SK-N-SH (cell line): ENCODE measurements around the gene PYY. TPM values are rescaled to one million over a fixed set of nuclear protein-coding genes. Genes with fewer than 3 reads are reported as not detected.
A peak's percentile ranks its signal among the peaks of the same experiment; 100 is the strongest.

ENCODE experiments used
- CTCF ChIA-PET: fragments of 300-600, 350-600 bp; formaldehyde crosslinking; extraction: SDS; loops from one replicate; lab custom pipeline; 2021; lab: Yijun Ruan, JAX
- POLR2A ChIA-PET: fragments of 350-600 bp; sonication (Branson Sonifier 250); formaldehyde crosslinking; extraction: SDS; loops from one replicate; lab custom pipeline; 2020; ENCODE audit warnings: antibody characterized with exemption, inconsistent platforms; lab: Yijun Ruan, JAX
- DNase-seq: peaks from one replicate; pipeline ENCODE4 v3.0.0; 2012
- H2AFZ ChIP-seq: fragments of 200-600 bp; sonication (generic); 2 replicates; pipeline ENCODE4 v1.8.1; 2016; ENCODE audit warnings: antibody characterized with exemption, mild to moderate bottlenecking, low read depth
- H3F3A ChIP-seq: fragments of 200-600 bp; sonication (generic); replicated peaks from 2 replicates; pipeline ENCODE3; 2016; ENCODE audit warnings: antibody characterized with exemption, mild to moderate bottlenecking; ENCODE audit not compliant: insufficient read depth
- H3K27ac ChIP-seq, 2 experiments: fragments of 200-500 bp in 1 of 2; fragments of 200-600 bp in 1 of 2; sonication (Bioruptor generic) in 1 of 2; sonication (generic), shearing (Covaris generic) in 1 of 2; 2 replicates each; pipeline versions ENCODE4 v1.5.1 to v1.6.1; 2014 to 2016; ENCODE audit warnings: low read depth in 2 of 2, inconsistent platforms in 1 of 2, low read length in 1 of 2, mild to moderate bottlenecking in 1 of 2, mixed read lengths in 1 of 2
- H3K27me3 ChIP-seq: fragments of 200-600 bp; sonication (generic), shearing (Covaris generic); 2 replicates; pipeline ENCODE4 v1.6.1; 2016; ENCODE audit warnings: mixed run types; ENCODE audit not compliant: insufficient read depth
- H3K36me3 ChIP-seq, 2 experiments: fragments of 200-500 bp in 1 of 2; fragments of 200-600 bp in 1 of 2; sonication (Bioruptor generic) in 1 of 2; sonication (generic) in 1 of 2; replicated peaks in 1 of 2; 2 replicates each; pipeline versions ENCODE3 to v1.5.1; 2014 to 2016; ENCODE audit warnings: low read length in 1 of 2, mild to moderate bottlenecking in 1 of 2; ENCODE audit not compliant: insufficient read depth in 2 of 2, control insufficient read depth in 1 of 2
- H3K4me1 ChIP-seq, 2 experiments: fragments of 200-500 bp in 1 of 2; fragments of 200-600 bp in 1 of 2; sonication (Bioruptor generic) in 1 of 2; sonication (generic), shearing (Covaris generic) in 1 of 2; 2 replicates each; pipeline versions ENCODE4 v1.5.1 to v1.6.1; 2014 to 2016; ENCODE audit warnings: low read depth in 1 of 2, low read length in 1 of 2, mixed run types in 1 of 2; ENCODE audit not compliant: insufficient read depth in 2 of 2, control insufficient read depth in 1 of 2
- H3K4me2 ChIP-seq: fragments of 200-600 bp; sonication (generic), shearing (Covaris generic); 2 replicates; pipeline ENCODE4 v1.6.1; 2017; ENCODE audit warnings: mixed run types
- H3K4me3 ChIP-seq, 2 experiments: fragments of 200-500 bp in 1 of 2; fragments of 200-600 bp in 1 of 2; sonication (Bioruptor generic) in 1 of 2; sonication (generic), shearing (Covaris generic) in 1 of 2; 2 replicates each; pipeline versions ENCODE4 v1.5.1 to v1.8.1; 2014 to 2016; ENCODE audit warnings: low read depth in 2 of 2, inconsistent platforms in 1 of 2, low read length in 1 of 2, mild to moderate bottlenecking in 1 of 2, mixed read lengths in 1 of 2, moderate library complexity in 1 of 2
- H3K79me2 ChIP-seq: fragments of 200-600 bp; sonication (generic); 2 replicates; pipeline ENCODE4 v1.8.1; 2017; ENCODE audit warnings: mild to moderate bottlenecking; ENCODE audit not compliant: insufficient read depth
- H3K9ac ChIP-seq: fragments of 200-600 bp; sonication (generic); 2 replicates; pipeline ENCODE4 v1.6.1; 2017; ENCODE audit warnings: mixed run types
- H3K9me2 ChIP-seq: fragments of 200-600 bp; sonication (generic); 2 replicates; pipeline ENCODE4 v1.6.1; 2017; ENCODE audit warnings: mixed run types
- H3K9me3 ChIP-seq: fragments of 200-600 bp; sonication (generic); 2 replicates; pipeline ENCODE4 v1.6.1; 2017; ENCODE audit warnings: mixed run types, mild to moderate bottlenecking, moderate library complexity
- H4K20me1 ChIP-seq: fragments of 200-600 bp; sonication (generic); 2 replicates; pipeline ENCODE4 v1.6.1; 2017; ENCODE audit warnings: mild to moderate bottlenecking, mixed run types; ENCODE audit not compliant: insufficient read depth
- CHD2 ChIP-seq: fragments of 150-350 bp; IDR thresholded peaks from 2 replicates; pipeline ENCODE4 v1.6.1; 2018; ENCODE audit warnings: low read length; ENCODE audit not compliant: partially characterized antibody
- ELF1 ChIP-seq: IDR thresholded peaks from 2 replicates; pipeline ENCODE4 v1.4.0; 2012
- EZH2phosphoT487 ChIP-seq: fragments of 200-600 bp; sonication (generic); IDR thresholded peaks from 2 replicates; pipeline ENCODE4 v1.6.1; 2017; ENCODE audit warnings: low read depth, mixed run types, mild to moderate bottlenecking, antibody characterized with exemption, moderate library complexity, borderline replicate concordance
- FOXJ3 ChIP-seq: sonication (generic); formaldehyde crosslinking; IDR thresholded peaks from 2 replicates; pipeline ENCODE4 v1.5.1; 2020; ENCODE audit warnings: mild to moderate bottlenecking, missing genetic modification reagents
- GABPA ChIP-seq: IDR thresholded peaks from 2 replicates; pipeline ENCODE4 v1.4.0; 2012; ENCODE audit warnings: low read depth, mild to moderate bottlenecking
- GATA2 ChIP-seq: sonication (generic); formaldehyde crosslinking; IDR thresholded peaks from 2 replicates; pipeline ENCODE4 v1.5.0; 2020; ENCODE audit warnings: mild to moderate bottlenecking, missing genetic modification reagents
- JUND ChIP-seq: IDR thresholded peaks from 2 replicates; pipeline ENCODE4 v1.4.0; 2012
- MEF2A ChIP-seq: IDR thresholded peaks from 2 replicates; pipeline ENCODE4 v1.4.0; 2012; ENCODE audit warnings: low read depth, borderline replicate concordance
- NRF1 ChIP-seq: IDR thresholded peaks from 2 replicates; pipeline ENCODE4 v1.6.1; 2012; ENCODE audit warnings: low read depth, mild to moderate bottlenecking, low read length
- RCOR1 ChIP-seq: fragments of 150-350 bp; IDR thresholded peaks from 2 replicates; pipeline ENCODE4 v1.6.1; 2017; ENCODE audit warnings: antibody characterized with exemption, low read length
- RXRA ChIP-seq: IDR thresholded peaks from 2 replicates; pipeline ENCODE4 v1.4.0; 2012; ENCODE audit warnings: low read depth, mild to moderate bottlenecking, borderline replicate concordance
- TCF12 ChIP-seq: IDR thresholded peaks from 2 replicates; pipeline ENCODE4 v1.4.0; 2012
- TEAD4 ChIP-seq: IDR thresholded peaks from 2 replicates; pipeline ENCODE4 v1.4.0; 2012; ENCODE audit warnings: mild to moderate bottlenecking, borderline replicate concordance; ENCODE audit not compliant: insufficient read depth
- YY1 ChIP-seq: IDR thresholded peaks from 2 replicates; pipeline ENCODE4 v1.4.0; 2012; ENCODE audit warnings: low read depth, mild to moderate bottlenecking
- whole genome bisulfite sequencing: methylation state at CpG from one replicate; pipeline ENCODE4 v1.1.6; 2017; ENCODE audit warnings: low lambda C conversion rate; 5-methylcytosine and 5-hydroxymethylcytosine counted together
- polyA plus RNA-seq, 3 experiments: library from polyadenylated mRNA; depleted of rRNA; stranded (reverse); fragments of >200 nt; gene quantifications; 2 replicates each; pipeline ENCODE4 v1.2.3, GENCODE V29; 2012
- TF ChIP-seq, protein P1 (sequence below): fragments of 200-600 bp; sonication (generic); IDR thresholded peaks from 2 replicates; pipeline ENCODE4 v1.6.1; 2017; ENCODE audit warnings: antibody characterized with exemption, mild to moderate bottlenecking, moderate library complexity
- TF ChIP-seq, protein P2 (sequence below): IDR thresholded peaks from 2 replicates; pipeline ENCODE4 v1.4.0; 2012; ENCODE audit warnings: low read depth
- TF ChIP-seq, protein P3 (sequence below): IDR thresholded peaks from 2 replicates; pipeline ENCODE4 v1.4.0; 2012; ENCODE audit warnings: low read depth, borderline replicate concordance
- TF ChIP-seq, protein P4 (sequence below): IDR thresholded peaks from 2 replicates; pipeline ENCODE4 v1.4.0; 2012; ENCODE audit warnings: low read depth, borderline replicate concordance
- TF ChIP-seq, protein P5 (sequence below): fragments of 150-350 bp; IDR thresholded peaks from 2 replicates; pipeline ENCODE4 v1.6.1; 2017; ENCODE audit warnings: antibody characterized with exemption, low read length, low read depth, borderline replicate concordance
- TF ChIP-seq, protein P6 (sequence below): IDR thresholded peaks from 2 replicates; pipeline ENCODE4 v1.6.1; 2012; ENCODE audit warnings: mild to moderate bottlenecking, low read depth, low read length, moderate library complexity

Gene PYY
- polyA plus RNA-seq, 1 of the 3 experiments (the other 2 are of a cell fraction), result 0.21 TPM

DNA sequence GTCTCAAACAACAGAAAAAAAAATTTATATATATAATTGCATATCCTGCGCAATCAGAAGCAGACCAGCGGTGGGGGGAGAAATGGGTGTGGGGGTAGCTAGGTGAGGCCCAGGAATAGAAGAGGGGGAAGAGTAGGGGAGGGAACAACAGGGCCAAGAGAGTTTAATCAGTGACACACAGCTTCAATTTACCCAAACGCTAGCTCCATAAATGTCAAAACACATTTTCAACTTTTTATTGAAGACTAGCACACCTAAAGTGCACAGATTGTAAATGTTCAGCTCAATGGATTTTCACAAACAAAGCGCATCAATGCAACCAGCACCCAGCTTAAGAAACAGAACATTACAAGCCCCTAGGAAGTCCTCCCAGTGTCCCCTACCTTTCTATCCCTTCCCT, 25.9 kb upstream of the PYY start (continued):
- TF ChIP-seq, protein P1, sequence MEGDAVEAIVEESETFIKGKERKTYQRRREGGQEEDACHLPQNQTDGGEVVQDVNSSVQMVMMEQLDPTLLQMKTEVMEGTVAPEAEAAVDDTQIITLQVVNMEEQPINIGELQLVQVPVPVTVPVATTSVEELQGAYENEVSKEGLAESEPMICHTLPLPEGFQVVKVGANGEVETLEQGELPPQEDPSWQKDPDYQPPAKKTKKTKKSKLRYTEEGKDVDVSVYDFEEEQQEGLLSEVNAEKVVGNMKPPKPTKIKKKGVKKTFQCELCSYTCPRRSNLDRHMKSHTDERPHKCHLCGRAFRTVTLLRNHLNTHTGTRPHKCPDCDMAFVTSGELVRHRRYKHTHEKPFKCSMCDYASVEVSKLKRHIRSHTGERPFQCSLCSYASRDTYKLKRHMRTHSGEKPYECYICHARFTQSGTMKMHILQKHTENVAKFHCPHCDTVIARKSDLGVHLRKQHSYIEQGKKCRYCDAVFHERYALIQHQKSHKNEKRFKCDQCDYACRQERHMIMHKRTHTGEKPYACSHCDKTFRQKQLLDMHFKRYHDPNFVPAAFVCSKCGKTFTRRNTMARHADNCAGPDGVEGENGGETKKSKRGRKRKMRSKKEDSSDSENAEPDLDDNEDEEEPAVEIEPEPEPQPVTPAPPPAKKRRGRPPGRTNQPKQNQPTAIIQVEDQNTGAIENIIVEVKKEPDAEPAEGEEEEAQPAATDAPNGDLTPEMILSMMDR, result no peak
- TF ChIP-seq FOXJ3 (CRISPR knock-in tag), result no peak

DNA sequence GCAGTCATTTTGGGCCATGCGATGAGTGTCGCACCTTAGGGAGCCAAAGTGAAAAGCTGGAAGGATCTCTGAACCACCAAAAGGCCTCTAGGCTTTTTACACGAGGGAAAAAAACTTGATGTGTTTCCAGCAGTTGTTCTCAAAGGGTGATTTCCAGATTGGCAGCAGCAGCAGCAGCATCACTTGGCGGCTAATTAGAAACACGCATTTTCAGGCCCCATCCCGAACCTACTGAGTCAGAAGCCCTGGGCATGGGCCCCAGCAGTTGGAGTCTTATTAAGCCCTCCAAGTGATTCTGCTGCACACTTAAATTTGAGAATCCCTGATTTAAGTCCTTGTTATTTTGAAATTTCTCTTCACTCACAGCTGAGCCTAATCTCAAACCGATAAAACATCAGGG, 25.3 kb upstream of the PYY start:
- H3K4me3 ChIP-seq, result no peak overlapping the region
- no peaks in the 10 kb centered on the region for H3K9me2 ChIP-seq
- POLR2A ChIA-PET, result no interaction called here
- H3K9ac ChIP-seq, result no peak overlapping the region
- peak overlapping the region in 1 of 2 experiments; percentile 12; a peak in 1 of 4 replicates for H3K27ac ChIP-seq
- no peak for DNase-seq
- peaks cover 19% of the 10 kb centered on the region; the same call in 1 of the 2 replicates for H3K27me3 ChIP-seq
- TF ChIP-seq EZH2phosphoT487 (no peak), TEAD4 (no peak), JUND (no peak), TCF12 (no peak), GATA2 (CRISPR knock-in tag) (no peak), FOXJ3 (CRISPR knock-in tag) (no peak), GABPA (no peak), MEF2A (no peak), RXRA (no peak), YY1 (no peak), NRF1 (no peak), CHD2 (no peak), ELF1 (no peak), RCOR1 (no peak)
- TF ChIP-seq, protein P2, sequence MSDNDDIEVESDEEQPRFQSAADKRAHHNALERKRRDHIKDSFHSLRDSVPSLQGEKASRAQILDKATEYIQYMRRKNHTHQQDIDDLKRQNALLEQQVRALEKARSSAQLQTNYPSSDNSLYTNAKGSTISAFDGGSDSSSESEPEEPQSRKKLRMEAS, result no peak
- TF ChIP-seq, protein P3, sequence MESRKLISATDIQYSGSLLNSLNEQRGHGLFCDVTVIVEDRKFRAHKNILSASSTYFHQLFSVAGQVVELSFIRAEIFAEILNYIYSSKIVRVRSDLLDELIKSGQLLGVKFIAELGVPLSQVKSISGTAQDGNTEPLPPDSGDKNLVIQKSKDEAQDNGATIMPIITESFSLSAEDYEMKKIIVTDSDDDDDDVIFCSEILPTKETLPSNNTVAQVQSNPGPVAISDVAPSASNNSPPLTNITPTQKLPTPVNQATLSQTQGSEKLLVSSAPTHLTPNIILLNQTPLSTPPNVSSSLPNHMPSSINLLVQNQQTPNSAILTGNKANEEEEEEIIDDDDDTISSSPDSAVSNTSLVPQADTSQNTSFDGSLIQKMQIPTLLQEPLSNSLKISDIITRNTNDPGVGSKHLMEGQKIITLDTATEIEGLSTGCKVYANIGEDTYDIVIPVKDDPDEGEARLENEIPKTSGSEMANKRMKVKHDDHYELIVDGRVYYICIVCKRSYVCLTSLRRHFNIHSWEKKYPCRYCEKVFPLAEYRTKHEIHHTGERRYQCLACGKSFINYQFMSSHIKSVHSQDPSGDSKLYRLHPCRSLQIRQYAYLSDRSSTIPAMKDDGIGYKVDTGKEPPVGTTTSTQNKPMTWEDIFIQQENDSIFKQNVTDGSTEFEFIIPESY, result no peak
- TF ChIP-seq, protein P4, sequence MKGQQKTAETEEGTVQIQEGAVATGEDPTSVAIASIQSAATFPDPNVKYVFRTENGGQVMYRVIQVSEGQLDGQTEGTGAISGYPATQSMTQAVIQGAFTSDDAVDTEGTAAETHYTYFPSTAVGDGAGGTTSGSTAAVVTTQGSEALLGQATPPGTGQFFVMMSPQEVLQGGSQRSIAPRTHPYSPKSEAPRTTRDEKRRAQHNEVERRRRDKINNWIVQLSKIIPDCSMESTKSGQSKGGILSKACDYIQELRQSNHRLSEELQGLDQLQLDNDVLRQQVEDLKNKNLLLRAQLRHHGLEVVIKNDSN, result no peak
- TF ChIP-seq, protein P5, sequence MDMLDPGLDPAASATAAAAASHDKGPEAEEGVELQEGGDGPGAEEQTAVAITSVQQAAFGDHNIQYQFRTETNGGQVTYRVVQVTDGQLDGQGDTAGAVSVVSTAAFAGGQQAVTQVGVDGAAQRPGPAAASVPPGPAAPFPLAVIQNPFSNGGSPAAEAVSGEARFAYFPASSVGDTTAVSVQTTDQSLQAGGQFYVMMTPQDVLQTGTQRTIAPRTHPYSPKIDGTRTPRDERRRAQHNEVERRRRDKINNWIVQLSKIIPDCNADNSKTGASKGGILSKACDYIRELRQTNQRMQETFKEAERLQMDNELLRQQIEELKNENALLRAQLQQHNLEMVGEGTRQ, result no peak
- TF ChIP-seq, protein P6, sequence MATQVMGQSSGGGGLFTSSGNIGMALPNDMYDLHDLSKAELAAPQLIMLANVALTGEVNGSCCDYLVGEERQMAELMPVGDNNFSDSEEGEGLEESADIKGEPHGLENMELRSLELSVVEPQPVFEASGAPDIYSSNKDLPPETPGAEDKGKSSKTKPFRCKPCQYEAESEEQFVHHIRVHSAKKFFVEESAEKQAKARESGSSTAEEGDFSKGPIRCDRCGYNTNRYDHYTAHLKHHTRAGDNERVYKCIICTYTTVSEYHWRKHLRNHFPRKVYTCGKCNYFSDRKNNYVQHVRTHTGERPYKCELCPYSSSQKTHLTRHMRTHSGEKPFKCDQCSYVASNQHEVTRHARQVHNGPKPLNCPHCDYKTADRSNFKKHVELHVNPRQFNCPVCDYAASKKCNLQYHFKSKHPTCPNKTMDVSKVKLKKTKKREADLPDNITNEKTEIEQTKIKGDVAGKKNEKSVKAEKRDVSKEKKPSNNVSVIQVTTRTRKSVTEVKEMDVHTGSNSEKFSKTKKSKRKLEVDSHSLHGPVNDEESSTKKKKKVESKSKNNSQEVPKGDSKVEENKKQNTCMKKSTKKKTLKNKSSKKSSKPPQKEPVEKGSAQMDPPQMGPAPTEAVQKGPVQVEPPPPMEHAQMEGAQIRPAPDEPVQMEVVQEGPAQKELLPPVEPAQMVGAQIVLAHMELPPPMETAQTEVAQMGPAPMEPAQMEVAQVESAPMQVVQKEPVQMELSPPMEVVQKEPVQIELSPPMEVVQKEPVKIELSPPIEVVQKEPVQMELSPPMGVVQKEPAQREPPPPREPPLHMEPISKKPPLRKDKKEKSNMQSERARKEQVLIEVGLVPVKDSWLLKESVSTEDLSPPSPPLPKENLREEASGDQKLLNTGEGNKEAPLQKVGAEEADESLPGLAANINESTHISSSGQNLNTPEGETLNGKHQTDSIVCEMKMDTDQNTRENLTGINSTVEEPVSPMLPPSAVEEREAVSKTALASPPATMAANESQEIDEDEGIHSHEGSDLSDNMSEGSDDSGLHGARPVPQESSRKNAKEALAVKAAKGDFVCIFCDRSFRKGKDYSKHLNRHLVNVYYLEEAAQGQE, result no peak
- H3K9me3 ChIP-seq, result no peaks in the 10 kb centered on the region
- WGBS, result 62% methylated on average over 7 of the region's 7 CpGs
- H3K79me2 ChIP-seq, result no peaks in the 10 kb centered on the region
- no peaks in the 10 kb centered on the region for H3K36me3 ChIP-seq
- no peaks in the 10 kb centered on the region for H3F3A ChIP-seq
- no peak overlapping the region for H2AFZ ChIP-seq
- H3K4me1 ChIP-seq, result peaks cover 0 to 24% of the 10 kb centered on the region in 2 experiments; a peak in 2 of 4 replicates
- CTCF ChIA-PET, result interaction anchor here (1.1 to 3.0 kb wide), 4 partner anchors 15 to 98 kb away, joined by 4 to 25 read pairs (median 6); no protein-coding TSS in a partner anchor
- no peaks in the 10 kb centered on the region for H4K20me1 ChIP-seq
- no peak overlapping the region for H3K4me2 ChIP-seq
